Glomerular endothelial cell (primary cell): ENCODE results near the gene INTS3. TPM values are rescaled to one million over a fixed set of nuclear protein-coding genes. Genes with fewer than 3 reads are reported as not detected.
"Not testable (repeated sequence)": the region's sequence is repeated elsewhere in the genome, so short reads cannot be mapped to it uniquely, and the experiment has no call there.

Experiments
- DNase-seq: peaks from one replicate; pipeline ENCODE4 v3.0.0-alpha.2; 2011; ENCODE audit warnings: low read depth, low spot score; ENCODE audit errors: extremely low read depth
- total RNA-seq: library from RNA; depleted of rRNA; stranded (reverse); fragments of >200 nt; gene quantifications from 2 replicates; pipeline ENCODE4 v1.2.3, GENCODE V29; 2015

The INTS3 gene
- total RNA-seq, 1 donor from 2014 or later: 48.9 TPM

DNA sequence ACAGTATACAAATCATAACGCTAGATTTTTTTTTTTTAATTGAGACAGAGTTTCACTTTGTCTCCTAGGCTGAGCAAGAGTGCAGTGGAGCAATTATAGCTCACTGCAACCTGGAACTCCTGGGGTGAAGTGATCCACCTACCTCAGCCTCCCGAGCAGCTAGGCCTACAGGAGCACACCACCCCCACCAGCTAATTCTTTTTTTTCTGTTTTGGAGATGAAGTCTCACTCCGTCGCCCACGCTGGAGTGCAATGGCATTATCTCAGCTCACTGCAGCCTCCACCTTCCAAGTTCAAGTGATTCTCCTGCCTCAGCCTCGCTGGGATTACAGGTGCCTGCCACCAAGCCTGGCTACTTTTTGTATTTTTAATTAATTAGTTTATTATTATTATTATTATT lies 28.1 kb upstream of the INTS3 start:
- no peak for DNase-seq

DNA sequence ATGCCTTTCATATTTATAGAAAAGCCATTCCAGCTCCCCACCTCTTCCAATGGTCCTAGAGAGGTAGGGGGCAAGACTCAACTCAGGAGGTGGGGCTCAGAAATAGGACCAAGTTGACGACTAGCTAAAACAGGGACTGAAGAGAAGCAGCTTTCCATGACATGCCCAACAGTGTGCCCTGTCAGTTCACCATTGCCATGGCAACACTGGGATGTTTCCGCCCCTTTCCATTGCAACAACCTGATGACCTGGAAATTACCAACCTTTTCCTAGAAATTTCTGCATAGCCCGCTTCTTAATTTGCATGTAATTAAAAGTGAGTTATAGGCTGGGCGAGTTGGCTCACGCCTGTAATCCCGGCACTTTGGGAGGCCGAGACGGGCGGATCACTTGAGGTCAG lies 22.4 kb upstream of the INTS3 start:
- DNase-seq: no peak

DNA sequence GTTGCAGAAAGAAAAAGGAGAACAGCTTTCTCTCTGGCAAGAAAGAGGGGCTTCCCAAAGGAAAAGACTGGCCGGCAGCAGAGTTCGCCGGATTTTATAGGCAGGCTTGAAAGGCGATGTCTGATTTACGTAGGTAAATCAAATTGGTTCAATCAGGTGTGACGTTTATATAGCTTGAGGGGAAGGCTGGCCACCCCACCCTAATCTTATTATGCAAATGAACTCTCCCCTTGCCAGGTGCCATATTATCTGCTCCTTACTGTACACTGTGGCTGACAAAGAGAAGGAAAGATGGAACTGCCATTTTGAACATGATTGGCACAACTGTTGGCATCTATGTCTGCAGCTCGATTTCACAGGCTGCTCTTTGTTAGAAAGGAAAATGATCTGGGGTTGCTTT lies 16.8 kb upstream of the INTS3 start:
- no peak for DNase-seq

DNA sequence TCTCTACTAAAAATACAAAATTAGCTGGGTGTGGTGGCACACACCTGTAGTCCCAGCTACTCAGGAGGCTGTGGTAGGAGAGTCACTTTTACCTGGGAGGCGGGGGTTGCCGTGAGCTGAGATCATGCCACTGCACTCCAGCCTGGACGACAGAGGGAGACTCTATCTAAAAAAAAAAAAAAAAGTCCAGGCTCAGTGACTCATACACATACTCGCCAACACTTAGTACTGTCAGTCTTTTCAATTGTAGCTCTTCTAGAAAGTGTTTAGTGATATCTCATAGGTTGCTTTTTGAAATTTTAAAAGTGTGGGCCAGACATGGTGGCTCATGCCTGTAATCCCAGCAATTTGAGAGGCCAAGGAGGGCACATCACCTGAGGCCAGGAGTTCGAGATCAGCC lies 11.6 kb upstream of the INTS3 start:
- not testable (repeated sequence) for DNase-seq

- DNase-seq: no peak
Observed at GRCh38 chr1:153717330-153717729, 10.5 kb upstream of the INTS3 start.

DNA sequence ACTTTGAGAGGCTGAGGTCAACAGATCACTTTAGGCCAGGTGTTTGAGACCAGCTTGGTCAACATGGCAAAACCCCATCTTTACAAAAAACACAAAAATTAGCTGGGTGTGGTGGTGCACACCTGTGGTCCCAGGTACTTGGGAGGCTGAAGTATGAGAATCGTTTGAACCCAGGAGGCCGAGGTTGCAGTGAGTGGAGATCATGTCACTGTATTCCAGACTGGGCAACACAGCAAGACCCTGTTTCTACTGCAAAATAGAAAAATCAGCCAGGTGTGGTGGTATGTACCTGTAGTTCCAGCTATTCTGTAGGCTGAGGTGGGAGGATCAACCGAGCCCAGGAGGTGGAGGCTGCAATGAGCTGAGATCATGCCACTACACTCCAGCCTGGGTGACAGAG lies 4.2 kb upstream of the INTS3 start:
- DNase-seq: no peak

DNA sequence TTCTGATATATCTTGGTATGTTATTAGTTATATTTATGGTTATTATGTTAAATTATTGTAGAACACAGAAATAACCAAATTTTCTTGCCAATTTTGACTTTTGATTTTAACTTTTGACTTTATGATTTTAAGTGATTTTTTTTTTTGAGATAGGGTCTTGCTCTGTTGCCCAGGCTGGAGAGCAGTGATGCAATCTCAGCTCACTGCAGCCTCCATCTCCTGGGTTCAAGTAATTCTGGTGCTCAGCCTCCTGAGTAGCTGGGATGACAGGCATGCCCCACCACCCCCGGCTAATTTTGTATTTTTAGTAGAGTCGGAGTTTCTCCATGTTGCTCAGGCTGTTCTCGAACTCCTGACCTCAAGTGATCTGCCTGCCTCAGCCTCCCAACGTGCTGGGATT lies 3.2 kb upstream of the INTS3 start:
- DNase-seq: not testable (repeated sequence)

DNA sequence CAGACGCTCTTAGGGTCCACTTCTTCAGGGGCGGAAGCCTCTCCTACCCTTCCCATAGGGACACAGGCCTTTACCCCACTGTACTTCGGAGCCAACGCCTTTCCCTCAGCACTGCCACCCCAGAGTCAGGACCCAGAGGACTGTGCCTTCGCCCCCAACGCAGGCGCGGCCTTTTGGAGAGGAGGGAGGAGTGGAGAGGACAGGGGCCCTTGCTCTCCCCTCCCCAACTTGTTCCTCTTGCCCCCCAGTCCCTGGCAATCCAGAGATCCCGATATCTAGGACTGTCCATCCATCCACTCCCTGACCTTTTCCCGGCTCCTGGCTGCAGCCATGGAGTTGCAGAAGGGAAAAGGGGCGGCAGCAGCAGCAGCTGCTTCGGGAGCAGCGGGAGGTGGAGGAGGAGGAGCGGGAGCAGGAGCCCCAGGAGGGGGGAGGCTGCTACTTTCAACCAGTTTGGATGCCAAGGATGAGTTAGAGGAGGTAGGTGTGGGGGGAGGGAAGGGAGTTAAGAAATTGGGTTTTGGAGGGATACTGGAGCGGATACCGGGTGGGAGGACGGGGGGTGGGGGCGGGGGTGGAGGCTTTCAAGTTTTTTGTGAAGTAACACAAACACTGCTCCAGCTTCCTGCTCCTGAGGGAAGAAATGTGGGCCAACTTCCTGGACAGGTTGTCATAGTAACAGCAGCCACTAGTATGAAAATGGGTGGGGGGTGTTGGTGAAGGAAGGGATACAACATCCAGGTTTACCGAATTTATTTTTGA lies 636 bp downstream of the INTS3 start:
- DNase-seq: no peak

DNA sequence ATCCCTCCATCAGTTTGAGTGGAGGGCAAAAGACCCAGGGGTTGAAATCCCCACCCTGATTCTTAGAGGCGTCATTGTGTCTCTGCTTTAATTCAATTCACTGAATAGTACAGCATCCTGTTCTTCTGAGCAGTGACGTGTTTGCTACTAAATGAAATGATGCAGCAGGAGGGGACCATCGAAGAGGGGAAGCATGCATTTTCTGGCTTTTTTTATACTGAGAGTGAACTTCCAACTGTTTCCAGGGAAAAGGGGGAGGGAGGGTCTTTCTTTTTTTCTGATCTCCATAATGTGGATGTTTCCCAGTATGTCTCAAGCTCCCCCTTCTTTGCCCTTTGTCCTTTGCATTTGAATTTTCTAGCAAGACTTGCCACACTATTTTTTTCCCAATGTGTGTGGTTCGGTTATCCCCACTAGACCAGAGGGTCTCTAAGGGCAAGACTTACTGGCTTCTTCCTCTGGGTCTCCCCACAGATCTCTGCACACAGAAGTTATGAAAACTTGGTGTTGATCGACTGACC lies 2.7 kb downstream of the INTS3 start:
- DNase-seq: no peak

- DNase-seq: no peak
Observed at GRCh38 chr1:153733970-153734369, 6.1 kb downstream of the INTS3 start.

DNA sequence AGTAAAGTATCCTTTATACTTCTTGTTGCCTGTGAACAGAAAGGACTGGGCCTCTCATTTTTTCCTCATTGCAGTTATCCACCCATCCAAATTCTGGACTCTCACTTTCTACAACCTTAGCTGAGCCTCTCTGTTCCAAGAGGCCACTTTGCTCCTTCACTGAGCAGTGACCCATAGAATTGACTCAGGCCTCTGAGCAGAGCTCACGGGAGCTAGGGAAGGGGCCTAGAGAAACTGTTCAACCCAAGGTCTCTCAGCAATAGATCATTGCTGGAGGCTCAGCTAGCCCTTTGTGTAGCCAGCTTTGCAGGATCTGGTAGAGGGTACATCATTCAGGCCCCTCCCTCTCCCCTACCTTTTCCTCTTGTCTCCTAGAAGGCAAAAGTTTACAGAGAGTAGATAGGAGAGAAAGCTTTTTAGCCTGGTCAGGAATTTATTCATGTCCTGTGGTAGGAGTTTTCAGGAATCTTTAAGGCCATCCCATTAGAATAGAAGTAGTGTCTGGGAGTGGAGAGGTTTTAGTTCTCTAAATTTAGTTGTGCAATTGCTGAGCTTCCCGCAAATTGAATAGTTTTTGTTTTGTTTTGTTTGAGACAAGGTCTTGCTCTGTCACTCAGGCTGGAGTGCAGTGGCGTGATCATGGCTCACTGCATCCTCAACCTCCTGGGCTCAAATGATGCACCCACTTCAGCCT lies 6.7 kb downstream of the INTS3 start:
- no peak for DNase-seq

DNA sequence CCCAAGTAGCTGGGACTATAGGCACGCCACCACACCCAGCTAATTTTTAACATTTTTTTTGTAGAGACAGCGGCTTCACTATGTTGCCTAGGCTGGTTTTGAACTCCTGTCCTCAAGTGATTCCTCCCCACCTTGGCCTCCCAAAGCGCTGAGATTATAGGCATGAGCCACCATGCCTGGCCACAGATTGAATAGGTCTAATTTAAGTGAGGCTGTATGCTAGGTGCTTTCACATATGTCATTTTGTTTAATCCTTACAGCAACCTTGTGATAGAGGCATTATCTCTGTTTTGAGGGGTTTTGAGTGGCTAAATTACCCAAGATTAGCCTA lies 7.2 kb downstream of the INTS3 start:
- DNase-seq: no peak

DNA sequence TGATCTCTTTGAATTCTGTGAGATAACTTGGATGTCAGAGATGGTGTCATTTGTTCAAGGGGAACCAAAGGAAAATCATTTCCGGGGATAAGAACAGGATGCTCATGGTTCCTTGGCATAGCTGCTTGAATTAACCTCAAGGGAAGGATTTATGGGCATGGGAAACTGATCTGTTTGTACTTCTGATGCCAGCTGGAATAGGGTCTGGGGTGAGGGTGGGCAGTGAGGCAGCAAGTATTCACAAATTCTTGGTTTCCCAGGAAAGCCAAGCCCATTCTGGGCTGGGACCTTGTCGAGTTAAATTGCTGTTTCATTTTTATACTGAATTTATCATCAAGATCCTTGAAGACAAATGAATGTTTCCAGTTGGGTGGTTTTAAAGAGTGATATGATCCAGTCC lies 14.1 kb downstream of the INTS3 start:
- DNase-seq: no peak

GRCh38 chr1:153742411-153743142 lies 14.7 kb downstream of the INTS3 start:
- DNase-seq: no peak

- DNase-seq: no peak
Observed at GRCh38 chr1:153745417-153745816, 17.6 kb downstream of the INTS3 start.

- no peak for DNase-seq
Observed at GRCh38 chr1:153746174-153746573, 18.3 kb downstream of the INTS3 start.

DNA sequence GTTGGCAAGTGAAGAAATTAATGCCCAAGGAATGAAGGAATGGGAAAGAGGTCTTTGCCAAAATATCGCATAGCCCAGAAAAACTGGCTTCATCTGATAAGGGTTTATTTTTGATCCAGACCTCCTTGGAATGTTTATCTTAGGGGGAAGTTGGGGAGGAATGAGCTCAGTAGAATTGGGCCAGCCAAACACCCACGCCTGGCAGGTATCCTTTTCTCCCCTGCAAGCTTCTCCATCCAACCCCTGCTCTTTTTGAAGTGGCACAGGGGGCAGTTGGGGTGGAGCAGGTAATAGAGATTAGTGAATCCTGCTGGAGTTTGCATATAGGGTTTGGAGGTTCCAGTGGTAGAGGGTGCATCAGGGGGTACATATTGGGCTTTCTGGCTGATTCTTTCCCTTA lies 21.1 kb downstream of the INTS3 start:
- no peak for DNase-seq

DNA sequence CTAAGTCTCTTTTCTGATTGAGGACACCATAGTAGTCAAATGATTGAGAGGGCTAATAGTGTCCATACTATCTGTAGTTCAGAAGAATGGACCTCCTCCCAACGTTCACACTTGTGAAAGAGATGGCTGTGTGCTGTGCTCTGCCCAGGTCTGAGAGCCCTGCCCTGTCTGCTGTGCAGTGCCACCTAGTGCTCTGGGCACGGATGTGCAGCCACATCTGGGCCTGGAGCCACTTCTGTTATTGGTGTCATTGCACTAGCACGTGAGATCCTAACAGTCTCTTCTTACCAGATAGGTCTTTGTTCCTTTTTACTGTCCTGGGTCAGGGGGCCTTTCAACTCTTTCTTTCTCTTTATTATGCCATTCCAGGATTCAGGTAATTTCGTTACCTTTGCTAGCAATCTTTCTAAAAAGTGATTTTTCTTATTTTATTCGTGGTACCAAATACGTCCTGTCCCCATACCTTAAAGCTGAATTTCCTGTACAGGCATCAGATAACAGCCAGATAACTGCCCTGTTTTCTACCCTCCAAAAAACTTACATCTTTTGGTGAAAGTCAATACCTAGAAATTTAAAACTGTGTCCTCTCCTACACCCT lies 21.7 kb downstream of the INTS3 start:
- DNase-seq: no peak

- DNase-seq: no peak
Observed at GRCh38 chr1:153750026-153750995, 22.5 kb downstream of the INTS3 start.

DNA sequence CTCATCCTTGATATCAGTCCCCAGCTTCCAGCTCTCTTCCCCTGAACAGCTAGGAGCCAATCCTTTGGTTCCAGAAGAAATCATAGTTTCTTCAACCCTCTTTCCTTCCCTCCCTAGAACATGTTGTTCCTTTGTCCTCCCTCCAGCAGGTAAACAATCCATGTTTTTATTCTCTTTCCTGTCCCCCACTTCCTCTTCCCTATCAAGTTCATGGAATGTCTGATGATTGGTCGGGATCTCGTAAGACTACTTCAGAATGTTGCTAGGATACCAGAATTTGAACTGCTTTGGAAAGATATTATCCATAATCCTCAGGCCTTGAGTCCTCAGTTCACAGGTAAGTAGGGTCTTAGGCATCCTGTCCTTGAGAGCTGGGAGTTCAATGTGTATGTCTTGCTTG lies 24.2 kb downstream of the INTS3 start:
- no peak for DNase-seq
